CD8-positive, alpha-beta memory T cell (primary cell): ENCODE data around the gene SDF4. TPM values are rescaled to one million over a fixed set of nuclear protein-coding genes. Genes with fewer than 3 reads are reported as not detected.

Source experiments
- CTCF ChIA-PET: fragments of 350-600 bp; sonication (Branson Sonifier 250); formaldehyde crosslinking; loops from one replicate; lab custom pipeline; 2021; ENCODE audit warnings: antibody characterized with exemption; lab: Charles Lee
- POLR2A ChIA-PET: fragments of 350-600 bp; sonication (Branson Sonifier 250); formaldehyde crosslinking; loops from one replicate; lab custom pipeline; 2021; ENCODE audit warnings: antibody characterized with exemption; lab: Charles Lee
- DNase-seq, 5 donors: peaks; one replicate each; pipeline versions ENCODE4 v3.0.0 to v3.0.0-alpha.2; 2020 to 2022; ENCODE audit warnings: mixed read lengths in 1 of 5
- H3K27ac ChIP-seq: one replicate; pipeline ENCODE4 v1.7.0; 2013; ENCODE audit warnings: low read depth, mild to moderate bottlenecking, low read length, moderate library complexity
- H3K27me3 ChIP-seq: 2 replicates; pipeline ENCODE4 v1.7.0; 2013; ENCODE audit warnings: low read length, mild to moderate bottlenecking; ENCODE audit not compliant: insufficient read depth, poor library complexity, severe bottlenecking
- H3K36me3 ChIP-seq: 2 replicates; pipeline ENCODE4 v1.7.0; 2013; ENCODE audit warnings: mild to moderate bottlenecking, low read length, moderate library complexity; ENCODE audit not compliant: insufficient read depth
- H3K4me1 ChIP-seq: 2 replicates; pipeline ENCODE4 v1.7.0; 2013; ENCODE audit warnings: mild to moderate bottlenecking, low read length, moderate library complexity; ENCODE audit not compliant: insufficient read depth
- H3K4me3 ChIP-seq: 2 replicates; pipeline ENCODE4 v1.7.0; 2013; ENCODE audit warnings: mild to moderate bottlenecking, low read length
- H3K9me3 ChIP-seq: 2 replicates; pipeline ENCODE4 v1.7.0; 2013; ENCODE audit warnings: mild to moderate bottlenecking, low read length
- H3K27ac Mint-ChIP-seq, 8 donors: one replicate each; pipeline ENCODE4 v1.8.0; 2020 to 2021; ENCODE audit warnings: mixed read lengths in 8 of 8, mild to moderate bottlenecking in 6 of 8, inconsistent platforms in 3 of 8, moderate library complexity in 3 of 8
- H3K27me3 Mint-ChIP-seq, 2 donors: one replicate each; pipeline ENCODE4 v1.8.0; 2020 to 2021; ENCODE audit warnings: mixed read lengths in 2 of 2, mild to moderate bottlenecking in 1 of 2, moderate library complexity in 1 of 2
- H3K36me3 Mint-ChIP-seq, 3 donors: one replicate each; pipeline ENCODE4 v1.8.0; 2020 to 2021; ENCODE audit warnings: mixed read lengths in 3 of 3, inconsistent platforms in 1 of 3, mild to moderate bottlenecking in 1 of 3
- H3K4me1 Mint-ChIP-seq, 3 donors: one replicate each; pipeline ENCODE4 v1.8.0; 2020 to 2021; ENCODE audit warnings: mixed read lengths in 3 of 3, inconsistent platforms in 1 of 3, mild to moderate bottlenecking in 1 of 3
- H3K4me3 Mint-ChIP-seq, 7 donors: one replicate each; pipeline ENCODE4 v1.8.0; 2020 to 2021; ENCODE audit warnings: mixed read lengths in 7 of 7, mild to moderate bottlenecking in 6 of 7, moderate library complexity in 4 of 7, inconsistent platforms in 2 of 7
- H3K9me3 Mint-ChIP-seq, 5 donors: one replicate each; pipeline ENCODE4 v1.8.0; 2020 to 2022; ENCODE audit warnings: mixed read lengths in 5 of 5, mild to moderate bottlenecking in 3 of 5, moderate library complexity in 2 of 5, inconsistent platforms in 1 of 5
- polyA plus RNA-seq: library from polyadenylated mRNA; unstranded; fragments of 300-500 nt; fragmentation: Illumina TruSeq; gene quantifications from one replicate; pipeline ENCODE4 v1.2.3, GENCODE V29; 2021
- total RNA-seq, 2 experiments: library from RNA; stranded (reverse); gene quantifications; one replicate each; pipeline ENCODE4 v1.2.3, GENCODE V29; 2021

Gene SDF4
- total and polyA plus RNA-seq, 3 experiments from 2014 or later = 108 to 169 (median 158) TPM

GRCh38 chr1:1243266-1243660 lies 11.5 kb upstream of the SDF4 start:
- no peak overlapping the region for H3K4me3 ChIP-seq
- no peaks in the 10 kb centered on the region for H3K4me1 ChIP-seq
- DNase-seq = no peak
- no peak overlapping the region for H3K27ac Mint-ChIP-seq
- no peaks in the 10 kb centered on the region for H3K36me3 Mint-ChIP-seq
- H3K4me1 Mint-ChIP-seq = no peaks in the 10 kb centered on the region
- H3K27me3 ChIP-seq = peaks cover 3% of the 10 kb centered on the region
- no peaks in the 10 kb centered on the region for H3K9me3 ChIP-seq
- ChIA-PET POLR2A (no interaction called here), CTCF (no interaction called here)
- H3K36me3 ChIP-seq = no peaks in the 10 kb centered on the region
- no peaks in the 10 kb centered on the region for H3K9me3 Mint-ChIP-seq
- no peak overlapping the region for H3K27ac ChIP-seq
- H3K27me3 Mint-ChIP-seq = peaks cover 0 to 3% of the 10 kb centered on the region in 2 donors
- H3K4me3 Mint-ChIP-seq = no peak overlapping the region

DNA sequence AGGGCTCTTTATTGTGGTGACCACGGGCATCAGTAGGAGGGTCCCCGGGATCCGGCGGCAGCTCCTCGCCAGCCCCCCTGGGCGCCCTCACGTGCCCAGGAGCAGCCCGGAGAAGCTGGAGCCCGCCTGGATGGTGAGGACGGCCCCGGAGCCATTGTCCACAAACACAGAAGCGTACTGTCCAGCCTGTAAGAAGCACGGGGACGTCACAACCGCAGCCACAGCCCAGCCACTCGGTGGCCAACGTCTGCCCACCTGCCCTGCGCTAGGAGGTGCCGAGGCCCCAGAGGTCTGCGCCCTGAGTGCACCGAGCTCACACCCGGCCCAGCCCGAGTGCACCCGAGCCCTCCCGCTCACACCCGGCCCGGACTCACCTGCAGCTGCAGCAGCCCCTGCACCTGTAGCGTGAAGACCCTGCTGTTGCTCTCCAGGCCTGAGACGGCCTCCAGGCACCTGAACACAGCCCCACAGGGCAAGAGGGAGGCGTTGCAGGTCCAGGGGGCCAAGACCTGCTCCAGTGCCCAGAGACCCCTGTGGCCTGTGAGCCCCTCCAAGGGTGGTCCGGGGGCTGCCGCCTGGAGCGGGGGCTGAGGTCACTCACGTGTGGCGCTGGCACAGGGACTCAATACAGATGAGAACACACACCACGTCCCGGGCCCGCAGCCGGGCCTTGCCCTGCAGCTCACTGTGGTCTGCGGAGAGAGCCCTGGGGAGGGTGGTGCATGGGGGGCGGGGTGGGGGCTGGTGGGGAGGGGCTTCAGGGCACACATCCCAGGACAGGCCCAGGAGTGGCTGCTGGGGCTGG lies 10.9 kb upstream of the SDF4 start:
- Mint-ChIP-seq H3K27ac (no peak overlapping the region), H3K36me3 (no peaks in the 10 kb centered on the region), H3K4me3 (no peak overlapping the region), H3K27me3 (peaks cover 0 to 3% of the 10 kb centered on the region in 2 donors), H3K4me1 (no peaks in the 10 kb centered on the region), H3K9me3 (no peaks in the 10 kb centered on the region)
- Histone ChIP-seq H3K4me3 (no peak overlapping the region), H3K4me1 (no peaks in the 10 kb centered on the region), H3K27me3 (peaks cover 3% of the 10 kb centered on the region), H3K36me3 (no peaks in the 10 kb centered on the region), H3K27ac (no peak overlapping the region), H3K9me3 (no peaks in the 10 kb centered on the region)
- ChIA-PET POLR2A (no interaction called here), CTCF (no interaction called here)
- DNase-seq = no peak

- no peak for DNase-seq
- Histone ChIP-seq H3K4me1 (no peaks in the 10 kb centered on the region), H3K36me3 (no peaks in the 10 kb centered on the region), H3K27ac (no peak overlapping the region), H3K9me3 (no peaks in the 10 kb centered on the region), H3K4me3 (no peak overlapping the region), H3K27me3 (peaks cover 3% of the 10 kb centered on the region)
- ChIA-PET CTCF (no interaction called here), POLR2A (interaction anchor here (0.6 kb wide), 2 partner anchors 11 to 28 kb away, joined by 3 to 5 read pairs; no protein-coding TSS in a partner anchor)
- peaks cover 0 to 3% of the 10 kb centered on the region in 2 donors for H3K27me3 Mint-ChIP-seq
- H3K4me1 Mint-ChIP-seq = no peaks in the 10 kb centered on the region
- H3K9me3 Mint-ChIP-seq = no peaks in the 10 kb centered on the region
- no peak overlapping the region for H3K27ac Mint-ChIP-seq
- H3K4me3 Mint-ChIP-seq = no peak overlapping the region
- no peaks in the 10 kb centered on the region for H3K36me3 Mint-ChIP-seq
These were observed 9.9 kb upstream of the SDF4 start for GRCh38 chr1:1241588-1242219.

DNA sequence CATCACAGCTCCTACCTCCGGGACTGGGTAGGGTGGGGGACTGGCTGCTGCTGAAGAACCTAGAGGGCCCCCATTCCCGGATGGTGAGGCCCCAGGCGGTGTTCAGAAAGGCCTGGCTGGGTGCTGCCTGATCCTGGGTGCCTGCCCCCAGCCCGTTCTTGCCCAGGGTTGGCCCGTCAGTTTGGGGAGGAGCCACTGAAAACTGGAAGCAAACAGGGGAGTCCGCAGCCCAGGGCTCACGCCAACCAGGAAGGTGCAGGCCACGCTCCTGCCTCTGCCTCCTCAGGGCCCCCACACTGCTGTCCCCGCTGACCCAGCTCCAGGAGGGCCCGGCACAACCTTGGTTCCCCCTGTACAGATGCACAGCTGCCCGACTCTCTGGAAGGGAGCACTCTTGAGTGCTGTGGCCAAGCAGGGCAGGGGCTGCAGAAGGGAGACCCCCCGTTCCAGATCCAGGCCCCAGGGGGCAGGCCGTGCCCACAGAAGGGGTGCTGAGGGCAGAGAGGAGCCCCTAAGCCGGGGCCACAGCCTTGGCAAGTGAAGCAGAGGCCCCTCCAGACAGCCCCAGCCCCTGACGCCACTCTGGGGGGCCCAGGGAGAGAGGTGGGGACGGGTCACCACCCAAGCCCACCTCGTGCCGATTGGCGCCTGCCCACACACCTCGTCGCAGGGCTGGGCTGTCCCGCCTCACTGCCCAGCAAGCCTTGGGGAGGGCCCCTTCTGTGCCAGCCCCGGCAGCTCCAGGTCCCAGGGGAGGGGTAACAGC lies 9.2 kb upstream of the SDF4 start:
- H3K4me3 Mint-ChIP-seq = no peak overlapping the region
- ChIA-PET CTCF (no interaction called here), POLR2A (interaction anchor here (0.6 kb wide), 3 partner anchors 11 to 85 kb away, joined by 3 to 5 read pairs (median 4); no protein-coding TSS in a partner anchor)

DNA sequence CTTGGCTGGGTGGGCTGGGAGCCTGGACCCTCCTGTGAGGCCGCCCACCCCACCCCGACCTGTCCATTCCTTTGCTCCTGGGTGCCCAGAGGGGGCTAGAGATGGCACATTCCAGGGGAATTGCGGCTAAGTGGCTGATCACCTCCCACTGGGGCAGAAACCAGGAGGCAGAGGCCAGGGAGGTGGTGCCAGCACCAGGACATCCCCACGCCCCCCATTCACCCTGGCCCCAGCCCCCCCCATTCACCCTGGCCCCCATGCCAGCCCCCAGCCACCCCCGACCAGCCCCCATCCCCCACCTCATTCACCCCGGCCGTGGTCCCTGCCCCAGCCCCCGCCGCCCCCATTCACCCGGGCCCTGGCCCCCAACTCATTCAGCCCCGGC lies 8.5 kb upstream of the SDF4 start:
- no peaks in the 10 kb centered on the region for H3K36me3 ChIP-seq
- no peak overlapping the region for H3K4me3 ChIP-seq
- Mint-ChIP-seq H3K4me3 (no peak overlapping the region), H3K9me3 (no peaks in the 10 kb centered on the region), H3K27me3 (peaks cover 0 to 3% of the 10 kb centered on the region in 2 donors), H3K27ac (no peak overlapping the region), H3K4me1 (no peaks in the 10 kb centered on the region), H3K36me3 (no peaks in the 10 kb centered on the region)
- CTCF ChIA-PET = no interaction called here
- no peaks in the 10 kb centered on the region for H3K4me1 ChIP-seq
- no peak for DNase-seq
- no peaks in the 10 kb centered on the region for H3K27me3 ChIP-seq
- POLR2A ChIA-PET = interaction anchor here (0.6 kb wide), 1 partner anchor 86 kb away, joined by 4 read pairs; no protein-coding TSS in a partner anchor
- H3K9me3 ChIP-seq = no peaks in the 10 kb centered on the region
- H3K27ac ChIP-seq = no peak overlapping the region

More for the DNA sequence above, 9.2 kb upstream of the SDF4 start:
- peaks cover 3% of the 10 kb centered on the region for H3K27me3 ChIP-seq
- no peak for DNase-seq
- no peak overlapping the region for H3K4me3 ChIP-seq
- H3K9me3 ChIP-seq = no peaks in the 10 kb centered on the region
- no peaks in the 10 kb centered on the region for H3K4me1 ChIP-seq
- H3K9me3 Mint-ChIP-seq = no peaks in the 10 kb centered on the region
- no peak overlapping the region for H3K27ac ChIP-seq
- H3K27me3 Mint-ChIP-seq = peaks cover 0 to 3% of the 10 kb centered on the region in 2 donors
- H3K27ac Mint-ChIP-seq = no peak overlapping the region
- no peaks in the 10 kb centered on the region for H3K4me1 Mint-ChIP-seq
- H3K36me3 Mint-ChIP-seq = no peaks in the 10 kb centered on the region
- no peaks in the 10 kb centered on the region for H3K36me3 ChIP-seq

DNA sequence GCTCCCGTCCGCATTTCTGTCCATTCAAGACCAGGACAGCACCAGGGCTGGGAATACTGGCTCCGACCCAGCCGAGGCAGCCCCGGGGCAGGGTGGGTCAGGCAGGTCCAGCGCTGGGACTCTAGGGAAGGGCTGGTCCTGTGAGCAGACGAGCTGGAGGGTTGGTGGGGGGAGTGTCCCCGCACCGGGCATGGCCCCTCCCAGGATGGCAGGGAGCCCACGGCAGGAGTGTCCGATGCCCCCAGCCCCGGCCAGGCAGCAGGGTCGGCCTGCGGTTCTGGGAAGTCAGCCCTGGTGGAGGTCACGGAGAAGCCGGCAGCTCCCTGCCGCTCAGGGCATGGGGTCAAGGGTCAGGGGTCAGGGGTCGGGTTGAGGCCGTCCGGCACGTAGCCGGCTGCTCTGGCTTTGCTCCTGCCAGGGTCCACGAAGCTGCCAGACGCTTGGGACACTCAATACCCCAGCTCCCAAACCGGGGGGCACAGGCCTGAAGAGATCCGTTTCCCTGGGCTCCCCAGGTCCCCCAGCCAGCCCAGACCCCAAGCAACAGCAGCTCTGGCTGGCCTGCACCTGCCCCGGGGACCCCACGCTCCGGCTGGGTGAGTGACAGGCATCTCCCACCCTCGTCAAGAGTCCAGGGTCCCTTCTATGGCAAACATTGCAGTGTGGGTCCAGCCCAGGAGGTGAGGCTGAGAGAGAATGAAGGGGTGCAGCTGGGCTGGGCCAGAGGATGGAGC lies 8.0 kb upstream of the SDF4 start:
- no peaks in the 10 kb centered on the region for H3K27me3 ChIP-seq
- POLR2A ChIA-PET = interaction anchor here (0.6 kb wide), 1 partner anchor 86 kb away, joined by 4 read pairs; no protein-coding TSS in a partner anchor
- no peaks in the 10 kb centered on the region for H3K9me3 ChIP-seq
- H3K4me1 Mint-ChIP-seq = peaks cover 0 to 3% (median under 1%) of the 10 kb centered on the region in 3 donors
- peaks cover 0 to 3% of the 10 kb centered on the region in 2 donors for H3K27me3 Mint-ChIP-seq
- no peaks in the 10 kb centered on the region for H3K36me3 Mint-ChIP-seq
- H3K36me3 ChIP-seq = no peaks in the 10 kb centered on the region
- CTCF ChIA-PET = no interaction called here
- H3K27ac ChIP-seq = no peak overlapping the region
- no peak for DNase-seq
- no peaks in the 10 kb centered on the region for H3K4me1 ChIP-seq
- H3K4me3 ChIP-seq = no peak overlapping the region
- H3K4me3 Mint-ChIP-seq = no peak overlapping the region
- H3K9me3 Mint-ChIP-seq = no peaks in the 10 kb centered on the region
- no peak overlapping the region for H3K27ac Mint-ChIP-seq

DNA sequence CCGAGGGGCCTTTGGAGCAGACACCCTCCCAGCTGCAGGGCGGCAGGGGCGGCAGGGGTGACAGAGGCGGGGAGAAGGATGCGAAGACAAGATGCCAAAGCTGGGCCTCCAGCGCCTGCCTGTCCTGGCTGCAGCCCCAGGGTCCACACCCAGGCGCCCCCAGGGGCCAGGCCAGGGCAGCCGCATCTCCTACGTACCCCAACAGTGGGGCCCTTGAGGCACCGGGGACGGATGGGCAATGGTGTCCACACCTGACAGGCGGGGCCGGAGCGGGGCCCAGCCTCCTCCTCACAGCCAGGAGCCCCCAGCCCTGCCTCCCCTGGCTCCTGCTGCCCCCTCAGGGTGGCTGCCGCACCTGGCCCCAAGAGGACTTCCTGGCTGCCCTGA lies 7.4 kb upstream of the SDF4 start:
- POLR2A ChIA-PET = no interaction called here
- Histone ChIP-seq H3K36me3 (no peaks in the 10 kb centered on the region), H3K4me3 (no peak overlapping the region), H3K27me3 (no peaks in the 10 kb centered on the region), H3K4me1 (no peaks in the 10 kb centered on the region), H3K9me3 (no peaks in the 10 kb centered on the region), H3K27ac (no peak overlapping the region)
- Mint-ChIP-seq H3K27ac (no peak overlapping the region), H3K36me3 (peaks cover 0 to 5% (median 0%) of the 10 kb centered on the region in 3 donors), H3K4me1 (peaks cover 4 to 8% (median 5%) of the 10 kb centered on the region in 3 donors), H3K27me3 (peaks cover 0 to 3% of the 10 kb centered on the region in 2 donors), H3K9me3 (no peaks in the 10 kb centered on the region), H3K4me3 (no peak overlapping the region)
- CTCF ChIA-PET = no interaction called here
- no peak for DNase-seq
